Colonic mucosa (tissue), 4 donors: Measurements from ENCODE around the gene ATP6V1G3. TPM values are rescaled to one million over a fixed set of nuclear protein-coding genes. Genes with fewer than 3 reads are reported as not detected.

Experiments used
- DNase-seq: peaks from one replicate; pipeline ENCODE4 v3.0.0-alpha.2; 2020
- H3K27ac ChIP-seq: fragments of 200-600 bp; one replicate; pipeline ENCODE4 v1.8.0; 2021
- H3K27me3 ChIP-seq: fragments of 200-600 bp; one replicate; pipeline ENCODE4 v1.8.0; 2021
- H3K36me3 ChIP-seq: fragments of 200-600 bp; one replicate; pipeline ENCODE4 v1.8.0; 2021
- H3K4me1 ChIP-seq: fragments of 200-600 bp; one replicate; pipeline ENCODE4 v1.8.0; 2021; ENCODE audit warnings: mild to moderate bottlenecking
- H3K4me3 ChIP-seq: fragments of 200-600 bp; one replicate; pipeline ENCODE4 v1.8.0; 2021
- H3K9ac ChIP-seq, 2 donors: one replicate each; pipeline ENCODE4 v1.7.0; 2013; ENCODE audit warnings: control low read depth in 2 of 2, low read depth in 2 of 2, low read length in 2 of 2
- H3K9me3 ChIP-seq: fragments of 200-600 bp; one replicate; pipeline ENCODE4 v1.8.0; 2021
- CTCF ChIP-seq: fragments of 200-600 bp; IDR thresholded peaks from one replicate; pipeline ENCODE4 v1.8.0; 2022; ENCODE audit warnings: antibody characterized with exemption, mild to moderate bottlenecking
- intact Hi-C: fragments of 100-400 bp; cut with DNase I; formaldehyde crosslinking; loops from one replicate; pipeline ENCODE4 v1.14.1; 2022
- total RNA-seq, 2 donors: library from RNA; stranded (reverse); fragmentation: NEBNext Ultra II Directional in 1 of 2; extraction: Animal tissue kit (Norgen Biotek cat#: 25700) in 1 of 2; gene quantifications; one replicate each; pipeline ENCODE4 v1.2.1, GENCODE V29; 2021
- donor health status: healthy.
- donor health status: DM: no; HTN: no; CAD: no.
- donor health status: DM: no; HTN: no; CAD: no.

The ATP6V1G3 gene
- total RNA-seq, 2 donors from 2014 or later, result not detected

- no peak for DNase-seq
- intact Hi-C loops, result no loop called here
- Histone ChIP-seq H3K27ac (no peak overlapping the region), H3K9ac (no peak overlapping the region), H3K36me3 (no peaks in the 10 kb centered on the region), H3K9me3 (no peaks in the 10 kb centered on the region), H3K4me3 (no peak overlapping the region), H3K4me1 (no peaks in the 10 kb centered on the region), H3K27me3 (no peaks in the 10 kb centered on the region)
- TF ChIP-seq CTCF, result no peak
Measured at GRCh38 chr1:198552668-198553416, 12.4 kb upstream of the ATP6V1G3 start.

- H3K27me3 ChIP-seq, result no peaks in the 10 kb centered on the region
- no peaks in the 10 kb centered on the region for H3K36me3 ChIP-seq
- intact Hi-C loops, result no loop called here
- no peaks in the 10 kb centered on the region for H3K9me3 ChIP-seq
- no peak for DNase-seq
- H3K4me1 ChIP-seq, result no peaks in the 10 kb centered on the region
- no peak overlapping the region for H3K4me3 ChIP-seq
- no peak overlapping the region for H3K27ac ChIP-seq
- TF ChIP-seq CTCF, result no peak
- no peak overlapping the region for H3K9ac ChIP-seq
Measured at GRCh38 chr1:198550941-198551524, 10.6 kb upstream of the ATP6V1G3 start.

- no peaks in the 10 kb centered on the region for H3K4me1 ChIP-seq
- H3K36me3 ChIP-seq, result no peaks in the 10 kb centered on the region
- H3K9ac ChIP-seq, result no peak overlapping the region
- no peak for DNase-seq
- no peaks in the 10 kb centered on the region for H3K27me3 ChIP-seq
- intact Hi-C loops, result no loop called here
- no peak for TF ChIP-seq CTCF
- H3K27ac ChIP-seq, result no peak overlapping the region
- no peak overlapping the region for H3K4me3 ChIP-seq
- H3K9me3 ChIP-seq, result no peaks in the 10 kb centered on the region
Measured at GRCh38 chr1:198549866-198550265, 9.4 kb upstream of the ATP6V1G3 start.

GRCh38 chr1:198548890-198549289 lies 8.4 kb upstream of the ATP6V1G3 start:
- Histone ChIP-seq H3K9ac (no peak overlapping the region), H3K4me1 (no peaks in the 10 kb centered on the region), H3K9me3 (no peaks in the 10 kb centered on the region), H3K27me3 (no peaks in the 10 kb centered on the region), H3K27ac (no peak overlapping the region), H3K4me3 (no peak overlapping the region), H3K36me3 (no peaks in the 10 kb centered on the region)
- intact Hi-C loops, result no loop called here
- no peak for DNase-seq
- no peak for TF ChIP-seq CTCF

GRCh38 chr1:198545156-198545555 lies 4.7 kb upstream of the ATP6V1G3 start:
- Histone ChIP-seq H3K27ac (no peak overlapping the region), H3K4me1 (no peaks in the 10 kb centered on the region), H3K9ac (no peak overlapping the region), H3K27me3 (no peaks in the 10 kb centered on the region), H3K36me3 (no peaks in the 10 kb centered on the region), H3K9me3 (no peaks in the 10 kb centered on the region), H3K4me3 (no peak overlapping the region)
- TF ChIP-seq CTCF, result no peak
- intact Hi-C loops, result no loop called here
- DNase-seq, result no peak
